IPS-20b (cell line): ENCODE results near the gene COG7.
"Not testable (repeated sequence)": the region's sequence is repeated elsewhere in the genome, so short reads cannot be mapped to it uniquely, and the experiment has no call there.

ENCODE experiments used
- H3K27ac ChIP-seq: one replicate; pipeline ENCODE4 v1.5.1; 2013; ENCODE audit warnings: low read length
- H3K27me3 ChIP-seq: 2 replicates; pipeline ENCODE4 v1.6.1; 2013; ENCODE audit warnings: mild to moderate bottlenecking, low read length, inconsistent platforms; ENCODE audit not compliant: insufficient read depth
- H3K36me3 ChIP-seq: 2 replicates; pipeline ENCODE4 v1.6.1; 2013; ENCODE audit warnings: low read depth, mild to moderate bottlenecking, inconsistent platforms, low read length, moderate library complexity; ENCODE audit not compliant: insufficient read depth
- H3K4me1 ChIP-seq: 2 replicates; pipeline ENCODE4 v1.6.1; 2013; ENCODE audit warnings: mild to moderate bottlenecking, control low read depth, inconsistent platforms, low read length, moderate library complexity; ENCODE audit not compliant: insufficient read depth
- H3K4me3 ChIP-seq: 2 replicates; pipeline ENCODE4 v1.5.1; 2013; ENCODE audit warnings: mild to moderate bottlenecking, low read length, inconsistent platforms
- H3K9ac ChIP-seq: 2 replicates; pipeline ENCODE4 v1.6.1; 2013; ENCODE audit warnings: low read depth, mild to moderate bottlenecking, inconsistent platforms, low read length, moderate library complexity
- H3K9me3 ChIP-seq: 2 replicates; pipeline ENCODE4 v1.6.1; 2013; ENCODE audit warnings: mild to moderate bottlenecking, low read depth, low read length, inconsistent platforms; ENCODE audit not compliant: insufficient read depth

COG7 gene

GRCh38 chr16:23466162-23466885, 13.3 kb upstream of the COG7 start:
- peaks cover 64% of the 10 kb centered on the region for H3K36me3 ChIP-seq
- no peak overlapping the region for H3K9ac ChIP-seq
- no peak overlapping the region for H3K27ac ChIP-seq
- H3K9me3 ChIP-seq: no peaks in the 10 kb centered on the region
- no peaks in the 10 kb centered on the region for H3K27me3 ChIP-seq
- no peaks in the 10 kb centered on the region; the same call in 1 of the 2 replicates for H3K4me1 ChIP-seq
- H3K4me3 ChIP-seq: no peak overlapping the region

- no peaks in the 10 kb centered on the region for H3K9me3 ChIP-seq
- peaks cover 52% of the 10 kb centered on the region for H3K36me3 ChIP-seq
- H3K9ac ChIP-seq: no peak overlapping the region
Observed at GRCh38 chr16:23465179-23465578, 12.2 kb upstream of the COG7 start.

GRCh38 chr16:23464196-23464595, 11.2 kb upstream of the COG7 start:
- Histone ChIP-seq H3K4me3 (no peak overlapping the region), H3K9me3 (no peaks in the 10 kb centered on the region), H3K27ac (no peak overlapping the region), H3K36me3 (peaks cover 42% of the 10 kb centered on the region), H3K9ac (no peak overlapping the region), H3K4me1 (no peaks in the 10 kb centered on the region), H3K27me3 (no peaks in the 10 kb centered on the region)

More at GRCh38 chr16:23465179-23465578, 12.2 kb upstream of the COG7 start:
- H3K4me3 ChIP-seq: no peak overlapping the region
- no peaks in the 10 kb centered on the region; the same call in 1 of the 2 replicates for H3K4me1 ChIP-seq
- H3K27me3 ChIP-seq: no peaks in the 10 kb centered on the region
- H3K27ac ChIP-seq: no peak overlapping the region

- H3K36me3 ChIP-seq: peaks cover 31% of the 10 kb centered on the region
- H3K27me3 ChIP-seq: not testable (repeated sequence)
Observed at GRCh38 chr16:23462994-23463393, 10.0 kb upstream of the COG7 start.

GRCh38 chr16:23453338-23454052, 506 bp upstream of the COG7 start:
- H3K27me3 ChIP-seq: no peaks in the 10 kb centered on the region
- H3K4me3 ChIP-seq: peak overlapping the region; percentile 87
- peak overlapping the region; percentile 86; the same call in 1 of the 2 replicates for H3K9ac ChIP-seq
- H3K27ac ChIP-seq: no peak overlapping the region
- no peaks in the 10 kb centered on the region for H3K9me3 ChIP-seq
- H3K36me3 ChIP-seq: no peaks in the 10 kb centered on the region
- H3K4me1 ChIP-seq: peaks cover 3% of the 10 kb centered on the region; the same call in 1 of the 2 replicates

More at GRCh38 chr16:23462994-23463393, 10.0 kb upstream of the COG7 start:
- H3K27ac ChIP-seq, H3K9ac ChIP-seq, H3K9me3 ChIP-seq, H3K4me3 ChIP-seq, H3K4me1 ChIP-seq: not testable (repeated sequence)

- no peaks in the 10 kb centered on the region for H3K36me3 ChIP-seq
- H3K4me1 ChIP-seq: peaks cover 3% of the 10 kb centered on the region; the same call in 1 of the 2 replicates
- H3K4me3 ChIP-seq: peak overlapping the region; percentile 87
- H3K9ac ChIP-seq: peak overlapping the region; percentile 86; the same call in 1 of the 2 replicates
- H3K27me3 ChIP-seq: no peaks in the 10 kb centered on the region
- H3K9me3 ChIP-seq: no peaks in the 10 kb centered on the region
- no peak overlapping the region for H3K27ac ChIP-seq
Observed at GRCh38 chr16:23452221-23452571, 793 bp downstream of the COG7 start.

GRCh38 chr16:23448392-23448791, 4.6 kb downstream of the COG7 start:
- no peak overlapping the region for H3K4me3 ChIP-seq
- H3K27ac ChIP-seq: no peak overlapping the region
- no peaks in the 10 kb centered on the region for H3K9me3 ChIP-seq
- no peaks in the 10 kb centered on the region for H3K27me3 ChIP-seq
- peaks cover 19% of the 10 kb centered on the region for H3K36me3 ChIP-seq
- H3K9ac ChIP-seq: no peak overlapping the region
- H3K4me1 ChIP-seq: peaks cover 3% of the 10 kb centered on the region; the same call in 1 of the 2 replicates

GRCh38 chr16:23437542-23437941, 15.4 kb downstream of the COG7 start:
- H3K36me3 ChIP-seq: peaks cover 39% of the 10 kb centered on the region
- H3K9me3 ChIP-seq, H3K27me3 ChIP-seq, H3K4me1 ChIP-seq, H3K4me3 ChIP-seq, H3K9ac ChIP-seq, H3K27ac ChIP-seq: not testable (repeated sequence)

GRCh38 chr16:23436951-23437350, 16.0 kb downstream of the COG7 start:
- H3K27ac ChIP-seq: no peak overlapping the region
- no peaks in the 10 kb centered on the region for H3K9me3 ChIP-seq
- no peak overlapping the region for H3K9ac ChIP-seq
- peaks cover 38% of the 10 kb centered on the region for H3K36me3 ChIP-seq
- no peaks in the 10 kb centered on the region for H3K27me3 ChIP-seq
- no peaks in the 10 kb centered on the region for H3K4me1 ChIP-seq
- H3K4me3 ChIP-seq: no peak overlapping the region

- H3K36me3 ChIP-seq: peaks cover 37% of the 10 kb centered on the region
Observed at GRCh38 chr16:23435500-23435899, 17.5 kb downstream of the COG7 start.

GRCh38 chr16:23434380-23434779, 18.6 kb downstream of the COG7 start:
- Histone ChIP-seq H3K27ac (no peak overlapping the region), H3K4me3 (no peak overlapping the region), H3K27me3 (no peaks in the 10 kb centered on the region), H3K4me1 (no peaks in the 10 kb centered on the region), H3K9me3 (no peaks in the 10 kb centered on the region), H3K36me3 (peaks cover 44% of the 10 kb centered on the region), H3K9ac (no peak overlapping the region)

More at GRCh38 chr16:23435500-23435899, 17.5 kb downstream of the COG7 start:
- H3K27me3 ChIP-seq: no peaks in the 10 kb centered on the region
- H3K4me1 ChIP-seq: no peaks in the 10 kb centered on the region
- no peak overlapping the region for H3K4me3 ChIP-seq
- no peak overlapping the region for H3K27ac ChIP-seq
- no peaks in the 10 kb centered on the region for H3K9me3 ChIP-seq
- no peak overlapping the region for H3K9ac ChIP-seq
